SK-N-SH (cell line): Measurements from ENCODE around the gene LRRC73.
"Not testable (repeated sequence)": the region's sequence is repeated elsewhere in the genome, so short reads cannot be mapped to it uniquely, and the experiment has no call there.

ENCODE experiments used
- EZH2phosphoT487 ChIP-seq: fragments of 200-600 bp; sonication (generic); IDR thresholded peaks from 2 replicates; pipeline ENCODE4 v1.6.1; 2017; ENCODE audit warnings: low read depth, mixed run types, mild to moderate bottlenecking, antibody characterized with exemption, moderate library complexity, borderline replicate concordance
- FOXM1 ChIP-seq: IDR thresholded peaks from 2 replicates; pipeline ENCODE4 v1.4.0; 2012; ENCODE audit warnings: low read depth, mild to moderate bottlenecking
- MAX ChIP-seq: IDR thresholded peaks from 2 replicates; pipeline ENCODE4 v1.4.0; 2012; ENCODE audit warnings: low read depth
- NRF1 ChIP-seq: IDR thresholded peaks from 2 replicates; pipeline ENCODE4 v1.6.1; 2012; ENCODE audit warnings: low read depth, mild to moderate bottlenecking, low read length
- POLR2AphosphoS5 ChIP-seq: IDR thresholded peaks from 2 replicates; pipeline ENCODE4 v1.6.1; 2012; ENCODE audit warnings: low read depth, low read length
- RFX5 ChIP-seq: IDR thresholded peaks from 2 replicates; pipeline ENCODE4 v1.6.1; 2012; ENCODE audit warnings: mild to moderate bottlenecking, improper control_type of control experiment, low read length
- SIN3A ChIP-seq: IDR thresholded peaks from 2 replicates; pipeline ENCODE4 v1.6.1; 2012; ENCODE audit warnings: low read depth, mild to moderate bottlenecking, low read length, moderate library complexity, borderline replicate concordance
- TAF1 ChIP-seq: IDR thresholded peaks from 2 replicates; pipeline ENCODE4 v1.6.1; 2012; ENCODE audit warnings: low read depth, mild to moderate bottlenecking, low read length, moderate library complexity, borderline replicate concordance
- TEAD4 ChIP-seq: IDR thresholded peaks from 2 replicates; pipeline ENCODE4 v1.4.0; 2012; ENCODE audit warnings: mild to moderate bottlenecking, borderline replicate concordance; ENCODE audit not compliant: insufficient read depth
- USF2 ChIP-seq: fragments of 150-350 bp; IDR thresholded peaks from 2 replicates; pipeline ENCODE4 v1.6.1; 2017; ENCODE audit warnings: antibody characterized with exemption, low read length, low read depth, borderline replicate concordance
- YY1 ChIP-seq: IDR thresholded peaks from 2 replicates; pipeline ENCODE4 v1.4.0; 2012; ENCODE audit warnings: low read depth, mild to moderate bottlenecking
- TF ChIP-seq, protein P1 (sequence below): fragments of 200-600 bp; sonication (generic); IDR thresholded peaks from 2 replicates; pipeline ENCODE4 v1.6.1; 2017; ENCODE audit warnings: antibody characterized with exemption, mild to moderate bottlenecking, moderate library complexity
- TF ChIP-seq, protein P2 (sequence below): IDR thresholded peaks from 2 replicates; pipeline ENCODE4; 2012

DNA sequence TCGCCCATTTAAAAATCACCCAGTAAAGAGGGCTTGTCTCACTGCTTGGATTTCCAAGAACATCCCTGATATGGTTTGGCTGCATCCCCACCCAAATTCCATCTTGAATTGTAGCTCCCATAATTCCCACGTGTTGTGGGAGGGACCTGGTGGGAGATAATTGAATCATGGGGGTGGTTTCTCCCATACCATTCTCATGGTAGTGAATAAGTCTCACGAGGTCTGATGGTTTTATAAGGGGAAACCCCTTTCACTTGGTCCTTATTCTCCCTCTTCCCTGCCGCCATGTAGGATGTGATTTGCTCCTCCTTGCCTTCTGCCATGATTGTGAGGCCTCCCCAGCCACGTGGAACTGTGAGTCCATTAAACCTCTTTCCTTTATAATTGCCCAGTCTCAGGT, 42.9 kb downstream of the LRRC73 start:
- TF ChIP-seq SIN3A, FOXM1, NRF1, YY1, TAF1, RFX5, USF2, MAX, POLR2AphosphoS5, TEAD4, EZH2phosphoT487: not testable (repeated sequence)
- TF ChIP-seq, protein P1, sequence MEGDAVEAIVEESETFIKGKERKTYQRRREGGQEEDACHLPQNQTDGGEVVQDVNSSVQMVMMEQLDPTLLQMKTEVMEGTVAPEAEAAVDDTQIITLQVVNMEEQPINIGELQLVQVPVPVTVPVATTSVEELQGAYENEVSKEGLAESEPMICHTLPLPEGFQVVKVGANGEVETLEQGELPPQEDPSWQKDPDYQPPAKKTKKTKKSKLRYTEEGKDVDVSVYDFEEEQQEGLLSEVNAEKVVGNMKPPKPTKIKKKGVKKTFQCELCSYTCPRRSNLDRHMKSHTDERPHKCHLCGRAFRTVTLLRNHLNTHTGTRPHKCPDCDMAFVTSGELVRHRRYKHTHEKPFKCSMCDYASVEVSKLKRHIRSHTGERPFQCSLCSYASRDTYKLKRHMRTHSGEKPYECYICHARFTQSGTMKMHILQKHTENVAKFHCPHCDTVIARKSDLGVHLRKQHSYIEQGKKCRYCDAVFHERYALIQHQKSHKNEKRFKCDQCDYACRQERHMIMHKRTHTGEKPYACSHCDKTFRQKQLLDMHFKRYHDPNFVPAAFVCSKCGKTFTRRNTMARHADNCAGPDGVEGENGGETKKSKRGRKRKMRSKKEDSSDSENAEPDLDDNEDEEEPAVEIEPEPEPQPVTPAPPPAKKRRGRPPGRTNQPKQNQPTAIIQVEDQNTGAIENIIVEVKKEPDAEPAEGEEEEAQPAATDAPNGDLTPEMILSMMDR = not testable (repeated sequence)
- TF ChIP-seq, protein P2, sequence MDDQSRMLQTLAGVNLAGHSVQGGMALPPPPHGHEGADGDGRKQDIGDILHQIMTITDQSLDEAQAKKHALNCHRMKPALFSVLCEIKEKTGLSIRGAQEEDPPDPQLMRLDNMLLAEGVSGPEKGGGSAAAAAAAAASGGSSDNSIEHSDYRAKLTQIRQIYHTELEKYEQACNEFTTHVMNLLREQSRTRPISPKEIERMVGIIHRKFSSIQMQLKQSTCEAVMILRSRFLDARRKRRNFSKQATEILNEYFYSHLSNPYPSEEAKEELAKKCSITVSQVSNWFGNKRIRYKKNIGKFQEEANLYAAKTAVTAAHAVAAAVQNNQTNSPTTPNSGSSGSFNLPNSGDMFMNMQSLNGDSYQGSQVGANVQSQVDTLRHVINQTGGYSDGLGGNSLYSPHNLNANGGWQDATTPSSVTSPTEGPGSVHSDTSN = not testable (repeated sequence)
